SK-N-SH (cell line): ENCODE results near the gene SPSB1.

Experiments
- JUND ChIP-seq: IDR thresholded peaks from 2 replicates; pipeline ENCODE4 v1.4.0; 2012
- TF ChIP-seq, protein P1 (sequence below): fragments of 150-350 bp; IDR thresholded peaks from 2 replicates; pipeline ENCODE4 v1.6.1; 2017; ENCODE audit warnings: antibody characterized with exemption, low read length, low read depth, borderline replicate concordance

DNA sequence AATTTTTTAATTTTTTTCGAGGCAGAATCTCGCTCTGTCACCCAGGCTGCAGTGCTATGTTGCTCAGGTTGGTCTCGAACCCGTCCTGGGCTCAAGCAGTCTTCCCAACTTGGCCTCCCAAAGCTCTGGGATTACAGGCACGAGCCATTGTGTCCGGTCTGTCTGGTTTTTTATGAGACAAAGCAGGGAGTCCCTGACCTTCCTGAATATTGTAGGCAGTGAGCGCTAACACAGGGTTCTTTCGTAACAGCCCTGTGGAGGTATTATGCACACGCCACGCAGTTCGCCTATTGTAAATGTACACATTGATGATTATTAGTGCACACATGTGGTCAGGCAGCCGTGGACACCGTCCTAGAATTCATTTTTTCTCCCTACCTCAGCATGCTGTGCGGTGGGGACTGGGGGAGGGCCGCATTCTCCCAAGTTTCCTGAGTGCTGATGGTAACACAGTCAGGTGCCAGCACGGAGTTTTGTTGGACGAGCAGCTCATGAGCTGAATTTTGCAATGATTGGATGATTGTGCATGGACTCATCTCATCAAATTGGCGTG, 19.6 kb downstream of the SPSB1 start:
- TF ChIP-seq JUND: no peak
- TF ChIP-seq, protein P1, sequence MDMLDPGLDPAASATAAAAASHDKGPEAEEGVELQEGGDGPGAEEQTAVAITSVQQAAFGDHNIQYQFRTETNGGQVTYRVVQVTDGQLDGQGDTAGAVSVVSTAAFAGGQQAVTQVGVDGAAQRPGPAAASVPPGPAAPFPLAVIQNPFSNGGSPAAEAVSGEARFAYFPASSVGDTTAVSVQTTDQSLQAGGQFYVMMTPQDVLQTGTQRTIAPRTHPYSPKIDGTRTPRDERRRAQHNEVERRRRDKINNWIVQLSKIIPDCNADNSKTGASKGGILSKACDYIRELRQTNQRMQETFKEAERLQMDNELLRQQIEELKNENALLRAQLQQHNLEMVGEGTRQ: no peak
